Measurements from ENCODE around the gene CCDC8. TPM values are rescaled to one million over a fixed set of nuclear protein-coding genes. Genes with fewer than 3 reads are reported as not detected.
"Not testable (repeated sequence)": the region's sequence is repeated elsewhere in the genome, so short reads cannot be mapped to it uniquely, and the experiment has no call there.

CCDC8 gene
- total and polyA plus RNA-seq, 9 of the 15 experiments (the other 6 are each of a cell fraction or from before 2014, with no cell fraction given): 0.68 to 30.8 (median 15.6) TPM

DNA sequence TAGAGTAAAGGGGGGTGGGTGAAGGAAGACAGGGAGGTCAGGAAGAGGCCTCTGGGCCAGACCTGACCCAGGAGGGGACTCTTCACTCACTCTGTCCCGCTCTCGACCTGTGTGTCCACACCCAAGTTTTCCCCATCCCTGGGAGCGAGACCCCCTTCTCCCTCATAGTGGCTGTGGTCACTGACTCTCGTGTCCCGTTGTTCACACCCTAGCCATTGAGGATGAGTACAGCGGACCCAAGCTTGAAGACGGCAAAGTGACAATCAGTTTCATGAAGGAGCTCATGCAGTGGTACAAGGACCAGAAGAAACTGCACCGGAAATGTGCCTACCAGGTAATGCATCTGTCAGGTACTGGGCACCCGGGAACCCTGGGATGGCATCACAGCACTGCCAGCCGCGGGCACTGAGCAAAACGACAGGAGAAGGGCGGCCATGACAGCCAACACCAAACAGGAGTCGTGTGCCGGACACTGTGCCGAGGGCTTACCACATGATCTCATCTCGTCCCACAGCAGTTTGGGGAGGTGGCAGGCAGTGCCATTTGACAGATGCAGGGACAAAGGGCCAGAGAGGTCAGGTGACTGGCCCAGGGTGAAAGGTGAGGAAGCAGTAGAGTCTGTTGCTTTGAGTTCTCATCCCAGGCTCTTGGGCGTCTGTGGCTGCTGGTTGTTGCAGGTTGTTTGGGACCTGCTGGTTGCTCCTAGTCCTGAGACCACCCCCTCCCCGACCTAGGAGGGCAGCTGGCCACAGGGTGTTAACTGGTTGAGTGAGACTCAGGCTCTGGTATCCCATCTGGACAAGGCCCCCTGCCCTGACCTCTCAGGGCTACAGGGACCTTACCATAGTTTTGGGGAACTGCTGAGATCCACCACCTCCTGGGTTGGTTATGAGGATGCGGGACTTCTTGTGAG lies 36.9 kb downstream of the CCDC8 start (continued):
- TF ChIP-seq MYBL2 (IDR thresholded peaks at IDR 0.05; ENCODE audit: low read depth): no peak
- no peak for TF ChIP-seq MYBL2 (CRISPR knock-in tag; IDR thresholded peaks at IDR 0.05; ENCODE audit: borderline replicate concordance)

DNA sequence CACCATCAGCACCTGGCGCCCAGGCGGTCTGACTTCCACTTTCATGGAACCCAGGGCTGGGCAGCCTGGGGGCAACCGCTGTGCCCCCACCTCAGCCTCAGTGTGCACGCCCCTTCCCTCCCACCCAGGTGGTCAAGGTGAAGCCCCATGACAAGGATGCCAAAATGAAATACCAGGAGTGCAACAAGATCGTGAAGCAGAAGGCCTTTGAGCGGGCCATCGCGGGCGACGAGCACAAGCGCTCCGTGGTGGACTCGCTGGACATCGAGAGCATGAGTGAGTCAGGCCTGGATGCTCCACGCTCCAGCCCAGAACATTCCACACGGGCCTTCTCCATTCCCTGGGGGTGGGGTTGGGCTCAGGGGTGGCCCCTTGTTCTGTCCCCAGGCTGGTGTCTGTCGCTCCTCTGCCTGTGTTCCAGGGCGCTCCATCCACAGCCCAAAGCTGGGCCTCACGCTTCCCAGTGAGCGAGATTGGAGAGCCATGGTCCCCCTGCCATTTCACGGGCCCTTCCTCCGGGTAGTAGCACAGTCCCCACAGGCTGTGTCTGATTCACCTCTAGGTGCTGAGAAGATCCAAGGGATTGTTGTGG lies 37.8 kb downstream of the CCDC8 start:
- in situ Hi-C loops (cut with MboI); FAIRE-seq; H3K9ac ChIP-seq (ENCODE audit: insufficient read depth in 1 of 2, low read depth in 2 of 2, low read length in 2 of 2); BruUV-seq (replicated peaks); H3K9me1 ChIP-seq (ENCODE audit: control insufficient read depth, insufficient read depth, low read length); H3K4me3 ChIP-seq; H3K4me2 ChIP-seq (ENCODE audit: insufficient read depth, low read length); H4K20me1 ChIP-seq (replicated peaks; ENCODE audit: control insufficient read depth, insufficient read depth, low read length); H3K27ac ChIP-seq (ENCODE audit: extremely low read depth, low read depth, low read length); H3K27me3 ChIP-seq (ENCODE audit: control insufficient read depth in 2 of 2, insufficient read depth in 2 of 2, low read length in 2 of 2); H2AFZ ChIP-seq (ENCODE audit: low read depth, low read length); H3K9me3 ChIP-seq (replicated peaks; ENCODE audit: control insufficient read depth, insufficient read depth, low read depth, low read length); intact Hi-C loops (cut with micrococcal nuclease); DNase-seq (ENCODE audit: extremely low read depth in 1 of 4, low spot score in 3 of 4); ATAC-seq: not testable (repeated sequence)
- H3K36me3 ChIP-seq (ENCODE audit: control insufficient read depth, insufficient read depth, low read length): peaks cover 88% of the 10 kb centered on the region
- CTCF ChIA-PET (ENCODE audit: low intra/inter-chr PET ratio): interaction anchor here (0.7 kb wide), 1 partner anchor 14 kb away, joined by 3 read pairs; no protein-coding TSS in a partner anchor
- H3K79me2 ChIP-seq (ENCODE audit: control insufficient read depth, insufficient read depth, low read length): peaks cover 20% of the 10 kb centered on the region
- TF ChIP-seq POLR2G (IDR thresholded peaks at IDR 0.05; ENCODE audit: low read depth, low read length): 0 out of 2 replicates have a peak, but pooled peaks have one; percentile 27
- POLR2A ChIA-PET: interaction anchor here (0.6 to 0.7 kb wide), 2 partner anchors 119 to 1464 kb away, joined by 3 to 4 read pairs; no protein-coding TSS in a partner anchor
- WGBS (ENCODE audit: insufficient coverage, low coverage, missing lambda C conversion rate): 96% methylated on average over 11 of the region's 22 CpGs
- H3K4me1 ChIP-seq (replicated peaks in 1 of 2; ENCODE audit: control insufficient read depth in 2 of 2, insufficient read depth in 2 of 2, low read length in 2 of 2): peaks cover 0 to 12% of the 10 kb centered on the region in 2 experiments; a peak in 1 of 5 replicates
